Mononuclear cell (primary cell): Measurements from ENCODE around the gene NTNG1. TPM values are rescaled to one million over a fixed set of nuclear protein-coding genes. Genes with fewer than 3 reads are reported as not detected.

Experiments used
- H3K27me3 ChIP-seq: 2 replicates; pipeline ENCODE4 v1.6.0; 2011; ENCODE audit warnings: low read length, control low read depth; ENCODE audit not compliant: insufficient read depth
- H3K4me1 ChIP-seq: 2 replicates; pipeline ENCODE4 v1.5.1; 2011; ENCODE audit warnings: mild to moderate bottlenecking, low read length, control low read depth; ENCODE audit not compliant: insufficient read depth
- H3K4me3 ChIP-seq: 2 replicates; pipeline ENCODE4 v1.5.1; 2011; ENCODE audit warnings: mild to moderate bottlenecking, low read length, moderate library complexity
- H3K9me3 ChIP-seq: 2 replicates; pipeline ENCODE4 v1.5.1; 2011; ENCODE audit warnings: low read depth, mild to moderate bottlenecking, control low read depth, low read length
- total RNA-seq: library from RNA; depleted of rRNA; stranded (reverse); fragments of >200 nt; gene quantifications from one replicate; pipeline ENCODE4 v1.2.3, GENCODE V29; 2012

Gene NTNG1
- total RNA-seq, 1 donor: 1.6 TPM

DNA sequence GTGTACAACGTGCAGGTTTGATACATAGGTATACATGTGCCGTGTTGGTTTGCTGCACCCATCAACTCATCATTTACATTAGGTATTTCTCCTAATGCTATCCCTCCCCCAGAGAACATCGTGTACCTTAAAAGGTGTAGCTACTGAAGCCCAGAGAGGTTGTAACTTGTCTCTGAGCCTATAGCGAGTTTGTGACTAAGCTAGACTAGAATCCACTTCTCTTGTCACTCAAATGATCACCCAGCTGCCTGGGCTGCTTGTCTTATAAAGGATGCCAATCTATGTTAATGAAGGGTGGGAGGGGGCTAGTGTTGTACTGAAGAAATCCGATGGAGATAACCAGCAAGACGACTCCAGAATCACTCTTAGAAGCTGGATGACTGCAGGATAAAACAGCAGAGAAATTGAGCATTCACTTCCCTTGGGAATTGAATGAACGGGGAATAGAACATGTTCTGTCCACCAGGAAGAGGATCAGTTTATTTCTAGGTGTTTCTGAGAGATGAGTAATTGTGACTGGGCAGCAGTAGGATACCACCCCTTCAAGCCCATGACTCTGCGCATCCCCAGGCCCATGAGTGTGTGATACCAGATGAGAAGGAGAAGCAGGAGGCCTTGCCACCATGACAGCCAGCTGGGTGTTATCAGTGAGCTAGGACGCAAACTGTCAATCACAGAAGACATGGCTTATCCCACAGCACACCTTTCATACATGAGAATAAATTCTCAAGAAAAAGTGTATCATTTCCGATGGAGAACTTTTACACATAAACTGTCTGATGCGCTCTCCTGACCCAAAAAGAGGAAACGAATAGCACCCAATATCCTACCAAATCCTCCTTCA lies 390.4 kb downstream of the NTNG1 start:
- Histone ChIP-seq H3K27me3 (no peaks in the 10 kb centered on the region), H3K9me3 (no peaks in the 10 kb centered on the region), H3K4me3 (no peak overlapping the region), H3K4me1 (peaks cover 10% of the 10 kb centered on the region)

DNA sequence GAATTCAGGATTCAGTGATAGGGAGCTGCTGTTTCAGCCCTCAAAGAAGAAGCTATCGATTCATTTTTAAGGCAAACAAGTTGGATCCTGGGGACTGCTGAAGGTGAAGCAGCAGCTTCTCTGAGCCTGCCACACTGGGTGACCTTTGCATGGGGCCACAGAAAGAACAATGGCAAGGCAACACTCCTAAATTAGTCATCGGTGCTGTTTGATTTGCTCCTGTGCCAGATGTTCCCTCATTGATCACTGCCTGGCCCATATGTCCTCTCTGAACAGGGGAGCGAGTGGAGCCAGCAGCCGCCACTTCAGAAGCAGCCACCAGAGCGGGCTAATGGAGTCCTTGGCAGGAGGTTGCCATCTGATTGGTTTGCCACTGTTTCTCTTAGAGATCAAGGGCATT lies 391.5 kb downstream of the NTNG1 start:
- peaks cover 10% of the 10 kb centered on the region for H3K4me1 ChIP-seq
- H3K9me3 ChIP-seq: no peaks in the 10 kb centered on the region
- no peak overlapping the region for H3K4me3 ChIP-seq
- H3K27me3 ChIP-seq: no peaks in the 10 kb centered on the region

Other genes starting within 250 kb of the NTNG1 start
- 8.8 TPM for gene PRMT6, start 84.4 kb upstream of the NTNG1 start, total RNA-seq